H1 (cell line): ENCODE measurements around the gene TACSTD2. TPM values are rescaled to one million over a fixed set of nuclear protein-coding genes. Genes with fewer than 3 reads are reported as not detected.

Source experiments
- CTCF ChIA-PET: fragments of 300-600 bp; sonication (Branson Sonifier 250); formaldehyde crosslinking; loops from one replicate; lab custom pipeline; 2021; ENCODE audit not compliant: partially characterized antibody; lab: Charles Lee
- POLR2A ChIA-PET: fragments of 300-600 bp; sonication (Branson Sonifier 250); formaldehyde crosslinking; loops from one replicate; lab custom pipeline; 2021; ENCODE audit warnings: inconsistent platforms; ENCODE audit not compliant: partially characterized antibody; lab: Charles Lee
- DNase-seq, 2 experiments: peaks; one replicate each; pipeline versions ENCODE4 v3.0.0 to v3.0.0-alpha.2; 2010 to 2022; ENCODE audit warnings: low spot score in 2 of 2, low read depth in 1 of 2, mixed read lengths in 1 of 2
- FAIRE-seq: peaks from 2 replicates; lab custom pipeline; 2011; peaks lifted over from hg19 to GRCh38; lab: Jason Lieb, UNC
- H2AFZ ChIP-seq: 2 replicates; pipeline ENCODE4 v1.8.1; 2012; ENCODE audit warnings: low read length, inconsistent platforms
- H2AK5ac ChIP-seq: 2 replicates; pipeline ENCODE4 v1.6.1; 2013; ENCODE audit warnings: low read depth, low read length
- H2BK120ac ChIP-seq: replicated peaks from 2 replicates; pipeline ENCODE3; 2013; ENCODE audit warnings: low read depth, low read length, inconsistent platforms
- H2BK12ac ChIP-seq: 2 replicates; pipeline ENCODE4 v1.6.1; 2013; ENCODE audit warnings: low read depth, low read length
- H2BK15ac ChIP-seq: 2 replicates; pipeline ENCODE4 v1.6.1; 2013; ENCODE audit warnings: low read length
- H2BK20ac ChIP-seq: 2 replicates; pipeline ENCODE4 v1.6.1; 2013; ENCODE audit warnings: low read length
- H2BK5ac ChIP-seq: 2 replicates; pipeline ENCODE4 v1.6.1; 2013; ENCODE audit warnings: low read depth, low read length
- H3K14ac ChIP-seq: 2 replicates; pipeline ENCODE4 v1.6.1; 2013; ENCODE audit warnings: inconsistent platforms; ENCODE audit not compliant: insufficient read length
- H3K18ac ChIP-seq: 2 replicates; pipeline ENCODE4 v1.6.1; 2013; ENCODE audit warnings: low read length; ENCODE audit errors: extremely low read depth
- H3K23ac ChIP-seq: 2 replicates; pipeline ENCODE4 v1.6.1; 2013; ENCODE audit warnings: inconsistent platforms; ENCODE audit not compliant: insufficient read length
- H3K23me2 ChIP-seq: 2 replicates; pipeline ENCODE4 v1.6.1; 2013; ENCODE audit warnings: low read depth, low read length
- H3K27ac ChIP-seq: 2 replicates; pipeline ENCODE4 v1.6.1; 2011; ENCODE audit warnings: low read depth, low read length, inconsistent platforms
- H3K27me3 ChIP-seq, 4 experiments: replicated peaks in 1 of 4; 1 replicate in 1 of 4; 2 replicates in 3 of 4; pipeline versions ENCODE4 v1.6.1 to v1.8.1; 2011 to 2013; ENCODE audit warnings: low read length in 3 of 4, mild to moderate bottlenecking in 3 of 4, inconsistent platforms in 2 of 4, mixed read lengths in 2 of 4, moderate library complexity in 1 of 4; ENCODE audit not compliant: control insufficient read depth in 3 of 4, insufficient read depth in 3 of 4; ENCODE audit errors: extremely low read depth in 1 of 4
- H3K36me3 ChIP-seq, 4 experiments: 2 replicates each; pipeline versions ENCODE4 v1.6.1 to v1.8.1; 2011 to 2013; ENCODE audit warnings: mild to moderate bottlenecking in 4 of 4, low read length in 3 of 4, moderate library complexity in 2 of 4, control low read depth in 1 of 4, inconsistent platforms in 1 of 4; ENCODE audit not compliant: insufficient read depth in 4 of 4, control insufficient read depth in 2 of 4
- H3K4ac ChIP-seq: replicated peaks from 2 replicates; pipeline ENCODE3; 2013; ENCODE audit warnings: low read length, low read depth, mixed read lengths, inconsistent platforms; ENCODE audit not compliant: insufficient read length
- H3K4me1 ChIP-seq, 4 experiments: replicated peaks in 1 of 4; 1 replicate in 1 of 4; 2 replicates in 3 of 4; pipeline versions ENCODE4 v1.6.1 to v1.8.1; 2011 to 2013; ENCODE audit warnings: low read length in 3 of 4, inconsistent platforms in 2 of 4, mixed read lengths in 1 of 4; ENCODE audit not compliant: insufficient read depth in 4 of 4, control insufficient read depth in 3 of 4
- H3K4me2 ChIP-seq, 2 experiments: 2 replicates each; pipeline versions ENCODE4 v1.6.1 to v1.8.1; 2011 to 2013; ENCODE audit warnings: low read depth in 2 of 2, low read length in 2 of 2, control low read depth in 1 of 2, inconsistent platforms in 1 of 2, mild to moderate bottlenecking in 1 of 2; ENCODE audit not compliant: insufficient read depth in 1 of 2
- H3K4me3 ChIP-seq, 4 experiments: fragments of 200-600, 300-600 bp in 1 of 4; sonication (generic), shearing (Covaris generic), sonication (Bioruptor Twin) in 1 of 4; 2 replicates each; pipeline versions ENCODE4 v1.5.1 to v1.8.1; 2011 to 2016; ENCODE audit warnings: low read length in 4 of 4, low read depth in 3 of 4, control low read depth in 2 of 4, inconsistent platforms in 2 of 4, mild to moderate bottlenecking in 2 of 4, mixed read lengths in 1 of 4, moderate library complexity in 1 of 4; ENCODE audit not compliant: insufficient read depth in 2 of 4; ENCODE audit errors: extremely low read depth in 1 of 4
- H3K56ac ChIP-seq: replicated peaks from 2 replicates; pipeline ENCODE3; 2013; ENCODE audit warnings: low read depth, mild to moderate bottlenecking, mixed read lengths, low read length, inconsistent platforms; ENCODE audit not compliant: insufficient read length
- H3K79me1 ChIP-seq: 2 replicates; pipeline ENCODE4 v1.6.1; 2013; ENCODE audit warnings: low read depth, low read length, control low read depth
- H3K79me2 ChIP-seq, 2 experiments: 2 replicates each; pipeline versions ENCODE4 v1.6.1 to v1.8.1; 2012 to 2013; ENCODE audit warnings: low read length in 2 of 2, mild to moderate bottlenecking in 2 of 2, inconsistent platforms in 1 of 2; ENCODE audit not compliant: insufficient read depth in 2 of 2, control insufficient read depth in 1 of 2
- H3K9ac ChIP-seq, 4 experiments: replicated peaks in 1 of 4; 1 replicate in 1 of 4; 2 replicates in 3 of 4; pipeline versions ENCODE4 v1.6.1 to v1.8.1; 2011 to 2013; ENCODE audit warnings: low read depth in 3 of 4, low read length in 3 of 4, control low read depth in 2 of 4, mild to moderate bottlenecking in 2 of 4, moderate library complexity in 2 of 4, inconsistent platforms in 1 of 4; ENCODE audit errors: extremely low read depth in 1 of 4
- H3K9me3 ChIP-seq, 2 experiments: 2 replicates each; pipeline versions ENCODE4 v1.6.1 to v1.8.1; 2012 to 2013; ENCODE audit warnings: mild to moderate bottlenecking in 2 of 2, moderate library complexity in 2 of 2, control low read depth in 1 of 2, inconsistent platforms in 1 of 2, low read depth in 1 of 2, low read length in 1 of 2, mixed read lengths in 1 of 2; ENCODE audit not compliant: insufficient read depth in 2 of 2
- H4K20me1 ChIP-seq, 2 experiments: replicated peaks in 1 of 2; 2 replicates each; pipeline versions ENCODE3 to v1.8.1; 2011 to 2013; ENCODE audit warnings: inconsistent platforms in 2 of 2, low read length in 2 of 2, mild to moderate bottlenecking in 1 of 2; ENCODE audit not compliant: insufficient read depth in 2 of 2, control insufficient read depth in 1 of 2
- H4K5ac ChIP-seq: 2 replicates; pipeline ENCODE4 v1.6.1; 2013; ENCODE audit warnings: low read length, low read depth, mixed read lengths, inconsistent platforms; ENCODE audit not compliant: insufficient read length
- H4K8ac ChIP-seq: 2 replicates; pipeline ENCODE4 v1.8.0; 2013; ENCODE audit warnings: mild to moderate bottlenecking, moderate library complexity, low read length, inconsistent platforms; ENCODE audit not compliant: insufficient read depth; ENCODE audit errors: extremely low read depth
- H4K91ac ChIP-seq: replicated peaks from 2 replicates; pipeline ENCODE3; 2013; ENCODE audit warnings: low read length, mixed read lengths, inconsistent platforms; ENCODE audit not compliant: insufficient read length
- CREB1 ChIP-seq: IDR thresholded peaks from 2 replicates; pipeline ENCODE4 v1.6.1; 2012; ENCODE audit warnings: inconsistent platforms
- TEAD4 ChIP-seq: IDR thresholded peaks from 2 replicates; pipeline ENCODE4 v1.6.1; 2012; ENCODE audit warnings: low read depth, low read length, inconsistent platforms, mixed read lengths
- WGBS, 2 experiments: shearing (Covaris generic) in 1 of 2; methylation state at CpG; one replicate each; pipeline versions ENCODE4 v1.1.6 to v1.1.7; 2013 to 2015; ENCODE audit warnings: low lambda C conversion rate in 2 of 2, mixed read lengths in 2 of 2, inconsistent platforms in 1 of 2, low coverage in 1 of 2, missing lambda C conversion rate in 1 of 2; ENCODE audit not compliant: insufficient replicate concordance in 2 of 2, insufficient coverage in 1 of 2, insufficient read length in 1 of 2; ENCODE audit errors: extremely low coverage in 1 of 2, missing lambda C conversion rate in 1 of 2; 5-methylcytosine and 5-hydroxymethylcytosine counted together
- polyA plus RNA-seq, 7 experiments: library from polyadenylated mRNA; depleted of rRNA in 3 of 7; stranded (reverse) in 5 of 7; unstranded in 2 of 7; fragments of >200 nt in 5 of 7; fragments of 200-250 nt in 2 of 7; gene quantifications; 1 replicate in 5 of 7; 2 replicates in 1 of 7; 4 replicates in 1 of 7; pipeline versions ENCODE4 v1.2.1 to v1.2.3, GENCODE V29; 2011 to 2013; ENCODE audit warnings: missing spikeins in 2 of 7, mixed read lengths in 2 of 7
- total RNA-seq: library from RNA; stranded (reverse); fragmentation: NEBNext Ultra II Directional; extraction: Animal tissue kit (Norgen Biotek cat#: 25700); gene quantifications from 2 replicates; pipeline ENCODE4 v1.2.1, GENCODE V29; 2021

TACSTD2 gene
- total and polyA plus RNA-seq, 2 of the 8 experiments (the other 6 are each of a cell fraction or from before 2014, with no cell fraction given) = 0.76 to 0.85 TPM

DNA sequence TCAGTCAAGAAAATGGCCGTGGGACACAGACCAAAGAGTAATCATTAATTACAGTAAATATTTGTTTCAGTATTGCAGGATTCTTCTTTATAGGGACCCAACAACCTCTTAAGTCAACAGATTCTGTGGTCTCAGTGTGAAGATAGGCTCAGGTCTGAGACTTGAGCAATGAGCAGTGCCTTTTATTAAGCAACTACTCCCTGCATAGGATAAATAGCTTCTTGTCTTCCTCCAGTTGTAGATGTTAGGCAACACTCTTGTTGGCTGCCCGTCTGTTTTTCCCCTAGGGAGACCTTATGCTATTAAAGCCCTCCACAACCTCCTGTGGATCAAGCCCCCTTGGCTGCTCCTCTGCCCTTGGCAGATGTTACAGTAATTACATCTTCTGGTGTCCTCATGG, 28.7 kb downstream of the TACSTD2 start:
- ChIA-PET CTCF (interaction anchor here (1.4 to 2.1 kb wide), 4 partner anchors 18 to 104 kb away, joined by 3 to 8 read pairs (median 4); no protein-coding TSS in a partner anchor), POLR2A (no interaction called here)
- no peak overlapping the region for H3K18ac ChIP-seq
- DNase-seq = no peak
- H2BK15ac ChIP-seq = no peak overlapping the region
- H3K27ac ChIP-seq = no peak overlapping the region
- H2BK20ac ChIP-seq = no peak overlapping the region
- H3K4me1 ChIP-seq = peaks cover 0 to 2% (median 0%) of the 10 kb centered on the region in 4 experiments; a peak in 3 of 7 replicates
- no peaks in the 10 kb centered on the region for H4K20me1 ChIP-seq
- no peak overlapping the region for H3K4me2 ChIP-seq
- H3K79me1 ChIP-seq = no peaks in the 10 kb centered on the region
- no peak overlapping the region for H4K91ac ChIP-seq
- TF ChIP-seq CREB1 = no peak
- TF ChIP-seq TEAD4 = no peak
- H3K56ac ChIP-seq = no peak overlapping the region
- no peak overlapping the region for H3K4me3 ChIP-seq
- H4K5ac ChIP-seq = no peak overlapping the region
- H2AFZ ChIP-seq = no peak overlapping the region
- H2BK5ac ChIP-seq = no peak overlapping the region
- no peak overlapping the region for H2BK12ac ChIP-seq
- H3K23ac ChIP-seq = no peak overlapping the region
- H3K14ac ChIP-seq = no peak overlapping the region
- no peak overlapping the region for H2BK120ac ChIP-seq
- H3K36me3 ChIP-seq = no peaks in the 10 kb centered on the region
- no peak overlapping the region for H3K9ac ChIP-seq
- H3K4ac ChIP-seq = no peak overlapping the region
- 88% methylated on average over 2 of the region's 2 CpGs; no CpG with 5 or more reads in 1 of the 2 experiments for WGBS, 2 experiments
- H4K8ac ChIP-seq = no peak overlapping the region
- H3K27me3 ChIP-seq = no peaks in the 10 kb centered on the region
- peaks cover 6% of the 10 kb centered on the region; the same call in 1 of the 2 replicates for H3K23me2 ChIP-seq
- no peaks in the 10 kb centered on the region for H3K79me2 ChIP-seq
- no peaks in the 10 kb centered on the region for H3K9me3 ChIP-seq
- no peak for FAIRE-seq
- H2AK5ac ChIP-seq = no peak overlapping the region
